WTC11 (cell line): Measurements from ENCODE around the gene IGFL4. TPM values are rescaled to one million over a fixed set of nuclear protein-coding genes. Genes with fewer than 3 reads are reported as not detected.

Experiments
- ATAC-seq: fragments of 200-7000 bp; cut with Tn5 transposase; 2 replicates; pipeline ENCODE4 v1.10.0; 2021; ENCODE audit warnings: mild to moderate bottlenecking, moderate library complexity
- CTCF ChIA-PET: fragments of 300-600 bp; sonication (Branson Sonifier 250); formaldehyde crosslinking; loops from one replicate; lab custom pipeline; 2021; ENCODE audit warnings: antibody characterized with exemption; lab: Charles Lee
- POLR2A ChIA-PET: fragments of 350-600 bp; sonication (Branson Sonifier 250); formaldehyde crosslinking; loops from one replicate; lab custom pipeline; 2021; ENCODE audit warnings: antibody characterized with exemption; lab: Charles Lee
- DNase-seq: peaks from one replicate; pipeline ENCODE4 v3.0.0; 2021; ENCODE audit warnings: low spot score
- H3K27ac Mint-ChIP-seq: 2 replicates; pipeline ENCODE4 v1.8.0; 2021; ENCODE audit warnings: mixed read lengths
- H3K27me3 Mint-ChIP-seq: 2 replicates; pipeline ENCODE4 v1.8.0; 2021; ENCODE audit warnings: low read depth, mild to moderate bottlenecking, moderate library complexity, mixed read lengths
- H3K36me3 Mint-ChIP-seq: 2 replicates; pipeline ENCODE4 v1.8.0; 2021; ENCODE audit warnings: mixed read lengths
- H3K4me1 Mint-ChIP-seq: 2 replicates; pipeline ENCODE4 v1.8.0; 2022; ENCODE audit warnings: mixed read lengths
- H3K4me3 Mint-ChIP-seq: 2 replicates; pipeline ENCODE4 v1.8.0; 2021; ENCODE audit warnings: mild to moderate bottlenecking, moderate library complexity, mixed read lengths
- H3K9me3 Mint-ChIP-seq: 2 replicates; pipeline ENCODE4 v1.8.0; 2021; ENCODE audit warnings: mixed read lengths
- CREB1 ChIP-seq: sonication (generic); formaldehyde crosslinking; IDR thresholded peaks from 2 replicates; pipeline ENCODE4 v1.8.0; 2023; ENCODE audit warnings: mild to moderate bottlenecking, missing genetic modification reagents
- CTCF ChIP-seq: fragments of 200-600 bp; IDR thresholded peaks from 2 replicates; pipeline ENCODE4 v1.8.0; 2022; ENCODE audit warnings: antibody characterized with exemption
- E2F1 ChIP-seq: sonication (generic); formaldehyde crosslinking; IDR thresholded peaks from 2 replicates; pipeline ENCODE4 v1.8.0; 2022; ENCODE audit warnings: mild to moderate bottlenecking, missing genetic modification reagents
- E2F4 ChIP-seq: sonication (generic); formaldehyde crosslinking; IDR thresholded peaks from 2 replicates; pipeline ENCODE4 v1.8.1; 2022; ENCODE audit warnings: low read depth, mild to moderate bottlenecking, moderate library complexity, missing genetic modification reagents, borderline replicate concordance
- FOXP4 ChIP-seq: sonication (generic); formaldehyde crosslinking; IDR thresholded peaks from 2 replicates; pipeline ENCODE4 v1.8.0; 2022; ENCODE audit warnings: mild to moderate bottlenecking, missing genetic modification reagents
- HMGA2 ChIP-seq: fragments of 250-450 bp; sonication (Bioruptor Pico); IDR thresholded peaks from 2 replicates; pipeline ENCODE4 v1.4.0; 2021; ENCODE audit warnings: mild to moderate bottlenecking, moderate library complexity
- JUN ChIP-seq: sonication (generic); formaldehyde crosslinking; IDR thresholded peaks from 2 replicates; pipeline ENCODE4 v1.8.0; 2023; ENCODE audit warnings: mild to moderate bottlenecking, missing genetic modification reagents
- MAX ChIP-seq: sonication (generic); formaldehyde crosslinking; IDR thresholded peaks from 2 replicates; pipeline ENCODE4 v1.8.0; 2022; ENCODE audit warnings: mild to moderate bottlenecking, missing genetic modification reagents
- SOX15 ChIP-seq: fragments of 250-450 bp; sonication (Bioruptor Pico); IDR thresholded peaks from 2 replicates; pipeline ENCODE4 v1.9.0; 2021; ENCODE audit warnings: mild to moderate bottlenecking
- USF1 ChIP-seq: sonication (generic); formaldehyde crosslinking; IDR thresholded peaks from 2 replicates; pipeline ENCODE4 v1.8.0; 2022; ENCODE audit warnings: mild to moderate bottlenecking, missing genetic modification reagents
- ZBTB43 ChIP-seq: sonication (generic); formaldehyde crosslinking; IDR thresholded peaks from 2 replicates; pipeline ENCODE4 v1.8.1; 2023; ENCODE audit warnings: mild to moderate bottlenecking, missing genetic modification reagents
- ZNF219 ChIP-seq: sonication (generic); formaldehyde crosslinking; IDR thresholded peaks from 2 replicates; pipeline ENCODE4 v1.8.0; 2023; ENCODE audit warnings: missing genetic modification reagents, mild to moderate bottlenecking, borderline replicate concordance
- total RNA-seq: library from RNA; stranded (reverse); gene quantifications from 3 replicates; pipeline ENCODE4 v1.2.3, GENCODE V29; 2021

IGFL4 gene
- total RNA-seq, 1 experiment from 2014 or later = 0.20 TPM

GRCh38 chr19:46082728-46083050 lies 41.9 kb upstream of the IGFL4 start:
- DNase-seq = no peak
- TF ChIP-seq ZBTB43 (CRISPR knock-in tag) (no peak), E2F4 (CRISPR knock-in tag) (no peak), HMGA2 (CRISPR knock-in tag) (no peak), USF1 (no peak)
- TF ChIP-seq, all 79 proteins: peak for 0
- no peak overlapping the region for H3K27ac Mint-ChIP-seq
- H3K27me3 Mint-ChIP-seq = peaks cover 48% of the 10 kb centered on the region
- peaks cover 29% of the 10 kb centered on the region for H3K9me3 Mint-ChIP-seq
- H3K4me1 Mint-ChIP-seq = peaks cover 3% of the 10 kb centered on the region; the same call in 1 of the 2 replicates
- H3K4me3 Mint-ChIP-seq = no peak overlapping the region
- ChIA-PET POLR2A (no interaction called here), CTCF (interaction anchor here (0.6 to 2.3 kb wide), 17 partner anchors 14 to 265 kb away, joined by 3 to 36 read pairs (median 3); no protein-coding TSS in a partner anchor)
- no peak for ATAC-seq
- no peaks in the 10 kb centered on the region for H3K36me3 Mint-ChIP-seq

- CTCF ChIA-PET = interaction anchor here (0.6 to 2.3 kb wide), 17 partner anchors 15 to 265 kb away, joined by 3 to 36 read pairs (median 3); no protein-coding TSS in a partner anchor
- Mint-ChIP-seq H3K9me3 (peaks cover 28% of the 10 kb centered on the region), H3K27me3 (peaks cover 52% of the 10 kb centered on the region), H3K27ac (no peak overlapping the region), H3K4me3 (no peak overlapping the region), H3K4me1 (peaks cover 3% of the 10 kb centered on the region), H3K36me3 (no peaks in the 10 kb centered on the region)
- POLR2A ChIA-PET = no interaction called here
- DNase-seq (no peak), ATAC-seq (peak; percentile 57)
- TF ChIP-seq CTCF = peak; percentile 62
- no peak for TF ChIP-seq FOXP4 (CRISPR knock-in tag)
- TF ChIP-seq E2F1 (CRISPR knock-in tag) = no peak
- no peak for TF ChIP-seq ZNF219 (CRISPR knock-in tag)
- no peak for TF ChIP-seq SOX15
- TF ChIP-seq CREB1 (CRISPR knock-in tag) = no peak
Measured at GRCh38 chr19:46081928-46082727, 41.3 kb upstream of the IGFL4 start.

- H3K9me3 Mint-ChIP-seq = peaks cover 12% of the 10 kb centered on the region
Measured at GRCh38 chr19:46080561-46080960, 39.8 kb upstream of the IGFL4 start.

More at GRCh38 chr19:46080561-46080960, 39.8 kb upstream of the IGFL4 start:
- Mint-ChIP-seq H3K27ac (no peak overlapping the region), H3K36me3 (no peaks in the 10 kb centered on the region), H3K4me3 (no peak overlapping the region), H3K4me1 (peaks cover 5% of the 10 kb centered on the region), H3K27me3 (peaks cover 67% of the 10 kb centered on the region)
- ATAC-seq (no peak), DNase-seq (no peak)
- ChIA-PET POLR2A (no interaction called here), CTCF (interaction anchor here (1.4 to 4.8 kb wide), 4 partner anchors 52 to 181 kb away, joined by 4 to 154 read pairs (median 18); no protein-coding TSS in a partner anchor)
- TF ChIP-seq USF1 (no peak), MAX (CRISPR knock-in tag) (no peak), JUN (CRISPR knock-in tag) (no peak)
